NCI-H82 treated with DMSO at 0.1 percent for 48 hours (cell line): Measurements from ENCODE around the gene PGAP2.
"Not testable (repeated sequence)": the region's sequence is repeated elsewhere in the genome, so short reads cannot be mapped to it uniquely, and the experiment has no call there.

Experiments
- DNase-seq: peaks from one replicate; lab custom pipeline; 2025; ENCODE audit not compliant: unreplicated experiment; lab: John Stamatoyannopoulos, UW

Gene PGAP2

DNA sequence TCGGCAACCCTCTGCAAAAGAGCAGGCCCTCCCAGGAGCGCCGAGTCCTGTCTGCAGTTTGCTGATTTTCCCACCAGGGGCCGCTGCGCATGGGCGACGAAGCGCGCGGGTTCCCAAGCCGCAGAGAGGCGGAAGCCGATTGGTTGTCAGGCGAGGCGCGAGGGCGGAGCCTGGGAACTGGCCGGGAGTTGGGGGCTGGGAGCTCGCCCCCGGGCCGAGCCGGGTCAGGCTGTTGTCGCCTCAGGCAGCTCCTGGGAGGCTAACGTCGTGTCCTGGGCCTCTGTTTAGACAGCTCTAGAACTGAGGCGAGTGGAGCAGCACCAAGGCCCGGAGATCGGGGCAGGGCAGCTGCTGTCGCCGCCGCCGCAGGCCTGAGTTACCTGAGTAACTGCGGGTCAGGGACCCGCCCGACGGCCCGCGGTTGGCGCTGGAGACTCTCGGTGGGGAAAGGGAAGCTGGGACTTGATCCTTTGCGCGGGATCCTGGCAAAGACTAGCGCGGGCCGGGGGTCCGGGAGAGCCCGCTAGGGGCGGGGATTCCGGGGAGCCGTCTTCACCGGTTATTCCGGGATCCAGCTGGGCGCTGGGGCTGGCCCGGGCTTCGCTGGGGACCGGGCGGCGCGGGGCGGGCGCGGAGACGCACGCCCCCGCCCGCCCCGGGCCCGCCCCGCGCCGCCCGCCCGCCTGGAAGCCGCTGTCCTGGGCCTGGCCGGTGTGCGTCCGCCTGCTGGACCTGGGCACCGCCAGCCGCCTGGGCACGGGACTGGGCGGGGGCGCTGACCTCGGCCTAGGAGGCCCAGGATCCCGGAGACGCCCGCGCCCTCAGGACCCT is 46.8 kb downstream of the PGAP2 start, which contains the start of gene STIM1:
TSS of gene STIM1 (plus strand) at position 688 of the 831 bp plus-strand sequence. CDS start 607 bp downstream, outside the sequence.
- peak; percentile 67 for DNase-seq

DNA sequence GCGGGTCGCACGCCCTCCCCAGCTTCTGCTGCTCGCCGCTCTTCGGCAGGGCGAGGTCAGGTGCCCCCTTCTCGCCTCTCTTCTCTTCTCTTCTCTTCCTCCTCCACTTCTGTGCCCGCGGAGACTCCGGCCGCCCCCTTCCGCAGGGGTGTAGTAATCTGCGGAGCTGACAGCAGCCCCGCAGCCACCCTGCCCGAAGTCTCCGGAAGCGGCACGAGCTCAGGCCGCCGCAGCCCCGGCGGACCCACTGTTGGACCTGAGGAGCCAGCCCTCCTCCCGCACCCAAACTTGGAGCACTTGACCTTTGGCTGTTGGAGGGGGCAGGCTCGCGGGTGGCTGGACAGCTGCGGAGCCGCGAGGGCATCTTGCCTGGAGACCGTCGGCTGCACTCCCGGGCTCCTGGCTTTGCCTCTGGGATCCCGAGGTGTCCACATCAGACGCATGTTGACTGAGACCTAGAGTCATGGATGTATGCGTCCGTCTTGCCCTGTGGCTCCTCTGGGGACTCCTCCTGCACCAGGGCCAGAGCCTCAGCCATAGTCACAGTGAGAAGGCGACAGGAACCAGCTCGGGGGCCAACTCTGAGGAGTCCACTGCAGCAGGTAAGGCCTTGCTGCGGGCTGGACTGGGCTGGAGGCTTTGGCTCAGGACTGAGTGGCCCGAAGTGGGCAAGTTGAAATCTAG is 47.6 kb downstream of the PGAP2 start:
- no peak for DNase-seq

GRCh38 chr11:3856856-3857553 is 48.6 kb downstream of the PGAP2 start:
- no peak for DNase-seq

- DNase-seq: no peak
These were observed 49.3 kb downstream of the PGAP2 start for GRCh38 chr11:3857628-3858027.

- no peak for DNase-seq
These were observed 51.1 kb downstream of the PGAP2 start for GRCh38 chr11:3859373-3859881.

GRCh38 chr11:3860375-3860774 is 52.0 kb downstream of the PGAP2 start:
- no peak for DNase-seq

- not testable (repeated sequence) for DNase-seq
These were observed 52.6 kb downstream of the PGAP2 start for GRCh38 chr11:3860898-3861393.

DNA sequence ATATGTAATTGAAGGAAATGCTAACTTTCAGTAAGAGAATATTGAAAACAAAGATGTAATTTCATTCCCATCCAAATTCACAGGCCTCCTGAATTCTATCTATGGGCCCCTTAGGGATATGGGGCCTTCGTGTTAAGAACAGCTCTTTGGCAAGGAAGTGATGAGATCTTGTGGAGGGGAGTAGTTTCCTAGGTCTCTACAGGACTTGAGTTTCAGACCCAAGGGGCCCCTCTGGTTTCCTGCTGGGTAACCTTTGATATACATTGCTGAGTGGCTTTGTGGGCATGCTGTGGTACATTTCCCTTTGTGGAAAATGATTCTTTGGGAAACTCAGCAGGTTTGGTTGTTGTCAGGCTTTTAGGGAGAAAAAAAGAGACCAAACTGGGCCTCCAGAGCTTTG is 53.3 kb downstream of the PGAP2 start:
- DNase-seq: no peak

- DNase-seq: no peak
These were observed 57.2 kb downstream of the PGAP2 start for GRCh38 chr11:3865388-3866193.

- no peak for DNase-seq
These were observed 57.8 kb downstream of the PGAP2 start for GRCh38 chr11:3866206-3866605.

DNA sequence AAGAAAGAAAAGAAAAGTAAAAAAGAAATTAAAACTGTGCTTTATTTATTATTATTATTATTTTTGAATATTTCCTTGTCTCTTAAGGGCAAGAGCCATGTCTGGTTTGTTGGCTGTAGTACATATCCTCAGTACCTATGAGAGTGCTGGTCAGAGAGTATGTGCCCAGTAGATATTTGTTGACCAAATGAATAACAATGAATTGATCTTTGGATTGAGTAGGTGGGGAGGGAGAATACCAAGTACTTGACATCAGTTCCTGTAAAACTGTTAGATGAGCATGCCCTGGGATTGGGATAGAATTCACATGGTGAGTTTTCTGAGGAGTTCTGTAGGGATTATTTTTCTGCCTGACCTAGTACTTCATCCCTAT is 58.5 kb downstream of the PGAP2 start:
- DNase-seq: no peak

DNA sequence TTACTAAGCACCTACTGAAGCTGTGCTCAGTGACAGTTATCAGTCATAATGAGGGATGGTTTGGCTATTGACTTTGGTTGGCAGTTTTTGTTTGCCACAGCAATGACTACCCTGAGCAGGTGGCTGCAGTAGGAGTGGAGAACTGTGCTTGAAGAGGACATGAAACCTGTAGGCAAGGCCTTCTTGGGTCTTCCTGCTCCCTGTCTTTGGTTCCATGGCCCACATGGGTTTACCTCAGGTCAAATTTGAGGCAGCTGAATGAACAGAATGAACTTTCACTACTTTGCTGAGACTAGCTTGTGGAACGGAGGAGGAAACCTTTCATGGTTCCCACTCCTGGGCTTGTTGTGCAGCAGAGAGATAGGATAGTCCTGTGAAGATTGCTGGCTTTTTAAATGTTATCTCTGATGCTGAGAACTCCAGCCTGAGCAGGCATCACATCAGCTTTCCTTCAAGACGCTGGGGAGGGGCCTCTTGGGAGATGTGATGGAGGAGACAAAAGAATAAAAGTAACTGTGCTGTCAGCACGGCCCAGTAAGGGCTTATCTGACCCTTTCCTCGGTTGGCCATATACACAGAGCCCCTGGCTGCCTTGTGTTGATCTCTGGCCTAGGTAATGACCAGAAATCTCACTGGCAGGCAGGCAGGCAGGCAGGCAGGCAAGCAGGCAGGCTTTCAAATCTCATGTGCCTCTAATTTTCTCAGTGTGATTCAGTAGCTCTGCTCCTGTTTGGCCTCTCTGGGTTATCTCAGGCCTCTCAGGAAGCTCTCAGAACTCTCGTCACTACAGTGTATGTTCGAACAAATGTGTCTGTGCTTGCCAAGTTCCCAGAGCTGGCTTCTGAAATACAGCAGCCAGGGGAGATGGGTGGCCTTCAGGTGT is 59.1 kb downstream of the PGAP2 start:
- DNase-seq: no peak

- peak; percentile 47 for DNase-seq
These were observed 65.5 kb downstream of the PGAP2 start for GRCh38 chr11:3873712-3874349.
